SJSA1 (cell line): ENCODE measurements around the gene DLX4. TPM values are rescaled to one million over a fixed set of nuclear protein-coding genes. Genes with fewer than 3 reads are reported as not detected.

ENCODE experiments used
- DNase-seq, 2 experiments: peaks; one replicate each; pipeline ENCODE4 v3.0.0-alpha.2; 2015 to 2020; ENCODE audit warnings: low spot score in 2 of 2, low read depth in 1 of 2
- H3K27ac ChIP-seq: fragments of 250-450 bp; sonication (Bioruptor Pico); 2 replicates; pipeline ENCODE4 v1.5.1; 2020; ENCODE audit warnings: mild to moderate bottlenecking, moderate library complexity
- H3K27me3 ChIP-seq: fragments of 250-450 bp; sonication (Bioruptor Pico); replicated peaks from 2 replicates; pipeline ENCODE4 v1.5.1; 2020; ENCODE audit warnings: mild to moderate bottlenecking, moderate library complexity
- H3K36me3 ChIP-seq: fragments of 250-450 bp; sonication (Bioruptor Pico); 2 replicates; pipeline ENCODE4 v1.5.1; 2020; ENCODE audit warnings: mild to moderate bottlenecking
- H3K4me1 ChIP-seq: fragments of 250-450 bp; sonication (Bioruptor Pico); replicated peaks from 2 replicates; pipeline ENCODE4 v1.6.1; 2021; ENCODE audit warnings: mild to moderate bottlenecking
- H3K4me3 ChIP-seq: fragments of 250-450 bp; sonication (Bioruptor Pico); 2 replicates; pipeline ENCODE4 v1.5.1; 2020; ENCODE audit warnings: mild to moderate bottlenecking
- H3K9me3 ChIP-seq: fragments of 250-450 bp; sonication (Bioruptor Pico); replicated peaks from 2 replicates; pipeline ENCODE4 v1.5.1; 2020; ENCODE audit warnings: mild to moderate bottlenecking
- total RNA-seq: library from RNA; depleted of rRNA; stranded (reverse); fragments of >200 nt; shearing (Covaris generic); gene quantifications from 2 replicates; pipeline ENCODE4 v1.2.3, GENCODE V29; 2014

Gene DLX4
- total RNA-seq, 1 experiment from 2014 or later: not detected

DNA sequence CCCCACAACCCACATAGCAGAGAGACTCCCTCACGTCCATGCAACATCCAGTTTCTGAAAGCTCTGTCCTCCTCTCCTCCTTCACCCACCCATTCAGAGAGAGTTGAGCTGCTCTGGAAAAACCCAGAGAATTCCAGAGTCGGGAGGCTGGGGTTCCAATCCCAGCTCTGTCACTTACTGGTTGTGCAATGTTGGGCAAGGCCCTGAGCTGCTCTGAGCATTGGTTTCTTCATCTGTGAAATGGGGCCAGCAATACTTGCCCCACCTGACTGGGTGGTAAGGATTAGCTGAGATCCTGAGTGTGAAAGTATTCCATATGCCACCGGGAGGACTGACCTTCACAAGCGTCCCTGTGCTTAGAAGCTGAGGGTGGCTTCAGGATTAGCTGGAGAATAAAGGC is 12.2 kb upstream of the DLX4 start:
- no peaks in the 10 kb centered on the region for H3K36me3 ChIP-seq
- H3K4me3 ChIP-seq: no peak overlapping the region
- H3K9me3 ChIP-seq: no peaks in the 10 kb centered on the region
- H3K4me1 ChIP-seq: peaks cover 11% of the 10 kb centered on the region
- H3K27ac ChIP-seq: no peak overlapping the region
- peaks cover 42% of the 10 kb centered on the region for H3K27me3 ChIP-seq
- no peak for DNase-seq

DNA sequence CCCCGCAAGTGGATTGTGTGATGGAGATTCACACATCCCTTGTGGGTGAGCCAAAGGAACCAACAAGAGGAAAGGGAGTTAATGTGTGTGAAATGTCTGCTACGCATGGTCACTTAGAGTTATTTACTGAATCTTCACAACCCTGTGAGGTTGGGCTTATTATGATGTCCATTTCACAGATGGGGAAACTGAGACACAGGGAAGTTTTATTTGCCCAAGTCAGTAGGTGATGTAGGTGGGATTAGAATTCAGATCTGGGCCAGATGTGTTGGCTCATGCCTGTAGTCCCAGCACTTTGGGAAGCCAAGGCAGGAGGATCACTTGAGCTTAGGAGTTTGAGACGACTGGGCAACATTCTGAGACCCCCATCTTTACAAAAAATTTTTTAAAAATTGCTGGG is 11.6 kb upstream of the DLX4 start:
- H3K36me3 ChIP-seq: no peaks in the 10 kb centered on the region
- no peak overlapping the region for H3K4me3 ChIP-seq
- no peak overlapping the region for H3K27ac ChIP-seq
- peaks cover 11% of the 10 kb centered on the region for H3K4me1 ChIP-seq
- H3K27me3 ChIP-seq: peaks cover 42% of the 10 kb centered on the region
- DNase-seq: no peak
- no peaks in the 10 kb centered on the region for H3K9me3 ChIP-seq

DNA sequence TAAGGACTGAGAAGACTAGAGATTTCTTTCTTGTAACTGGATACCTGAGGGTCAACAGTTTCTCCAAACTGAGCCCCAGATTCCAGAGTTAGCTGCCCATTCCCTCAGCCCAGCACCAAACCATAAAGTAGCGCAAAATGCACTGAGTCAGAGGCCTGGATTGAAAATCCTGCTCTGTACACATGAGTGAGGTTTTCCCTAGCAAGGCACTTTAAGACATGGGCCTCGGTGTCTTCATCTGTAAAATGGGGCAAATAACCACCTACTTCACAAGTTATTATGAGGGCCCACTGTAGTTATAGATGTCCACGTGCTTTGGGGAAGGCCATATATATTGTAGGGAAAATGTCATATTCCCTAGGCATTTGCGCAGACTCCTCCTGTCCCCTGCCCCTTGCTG is 10.3 kb upstream of the DLX4 start:
- peaks cover 45% of the 10 kb centered on the region for H3K27me3 ChIP-seq
- no peaks in the 10 kb centered on the region for H3K36me3 ChIP-seq
- H3K9me3 ChIP-seq: 0 out of 2 replicates have a peak, but pooled peaks cover 3% of the 10 kb centered on the region
- no peaks in the 10 kb centered on the region for H3K4me1 ChIP-seq
- no peak for DNase-seq
- no peak overlapping the region for H3K27ac ChIP-seq
- no peak overlapping the region for H3K4me3 ChIP-seq

DNA sequence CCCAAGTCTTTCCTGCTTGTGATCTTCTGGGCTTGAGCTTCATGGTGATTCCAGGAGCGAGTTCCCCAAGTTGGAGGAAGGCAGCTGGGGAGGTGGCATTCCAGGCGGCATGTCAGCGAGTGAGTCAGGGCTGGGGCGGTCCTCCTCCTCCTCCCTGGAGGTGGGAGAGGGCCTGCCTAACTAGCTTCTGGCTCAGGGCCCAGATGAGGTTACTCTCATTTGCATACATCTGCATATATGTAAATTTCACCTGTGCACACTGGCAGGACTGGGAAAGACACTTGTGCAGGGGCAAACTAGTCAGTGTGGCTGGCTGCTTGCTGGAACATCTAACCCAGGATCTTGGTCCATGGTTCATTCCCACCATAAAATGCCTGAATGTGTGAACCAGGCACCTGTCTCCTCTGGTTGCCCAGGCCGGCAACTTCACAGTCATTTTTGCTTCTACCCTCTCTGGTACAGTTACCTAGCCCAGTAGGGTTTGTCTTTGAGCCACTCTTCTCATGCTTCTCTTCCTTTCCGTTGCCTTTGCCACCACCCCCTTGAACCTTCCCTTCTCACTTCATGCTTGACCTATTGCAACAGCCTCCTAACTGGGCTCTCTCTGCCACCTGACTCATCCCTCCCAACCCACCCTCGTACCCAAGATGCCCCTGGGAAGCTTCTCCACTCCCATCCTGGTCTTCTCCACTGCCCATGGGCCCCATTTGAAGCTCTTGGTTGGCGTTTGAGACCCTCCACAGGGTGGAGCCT is 9.6 kb upstream of the DLX4 start:
- H3K36me3 ChIP-seq: no peaks in the 10 kb centered on the region
- H3K27ac ChIP-seq: no peak overlapping the region
- H3K27me3 ChIP-seq: peaks cover 51% of the 10 kb centered on the region
- H3K9me3 ChIP-seq: 0 out of 2 replicates have a peak, but pooled peaks cover 3% of the 10 kb centered on the region
- DNase-seq: no peak
- no peaks in the 10 kb centered on the region for H3K4me1 ChIP-seq
- H3K4me3 ChIP-seq: no peak overlapping the region

DNA sequence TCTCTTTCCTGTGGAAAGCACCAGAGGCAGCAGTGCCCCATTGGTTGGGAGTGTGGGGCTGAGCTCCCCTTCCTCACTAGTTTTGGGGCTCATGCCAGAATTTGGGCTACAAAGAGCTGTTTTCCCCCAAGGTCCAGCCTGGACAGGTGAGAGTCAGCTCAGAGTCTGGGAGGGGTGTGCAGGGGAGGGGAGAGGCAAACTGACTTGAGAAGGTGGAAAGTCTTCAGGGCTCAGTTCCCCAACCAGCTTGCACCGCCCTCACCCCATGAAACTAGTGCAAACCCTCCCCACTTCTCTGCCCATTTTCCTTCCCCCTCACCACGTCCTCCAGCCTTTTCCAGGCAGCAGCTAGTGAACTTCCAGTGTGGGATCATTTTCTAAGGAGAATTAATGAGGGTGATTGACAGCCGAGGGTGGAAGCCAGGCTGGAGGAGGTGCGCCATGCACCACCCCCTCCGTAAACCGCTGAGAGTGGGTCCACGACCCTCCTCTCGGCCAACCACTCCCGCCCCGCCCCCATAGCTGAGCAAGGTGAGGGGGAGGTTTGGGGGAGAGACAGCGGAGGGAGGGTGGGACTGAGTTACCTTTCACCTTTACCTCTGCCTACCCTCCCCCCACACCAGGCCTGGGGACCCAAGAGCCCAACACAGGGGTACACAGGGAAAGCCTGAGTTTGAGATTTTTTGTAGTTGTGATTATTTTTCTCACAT is 6.2 kb upstream of the DLX4 start:
- no peak overlapping the region for H3K27ac ChIP-seq
- DNase-seq: no peak
- H3K4me1 ChIP-seq: no peaks in the 10 kb centered on the region
- H3K27me3 ChIP-seq: peaks cover 67% of the 10 kb centered on the region
- no peak overlapping the region for H3K4me3 ChIP-seq
- H3K36me3 ChIP-seq: no peaks in the 10 kb centered on the region
- H3K9me3 ChIP-seq: peaks cover 7% of the 10 kb centered on the region; the same call in 1 of the 2 replicates

DNA sequence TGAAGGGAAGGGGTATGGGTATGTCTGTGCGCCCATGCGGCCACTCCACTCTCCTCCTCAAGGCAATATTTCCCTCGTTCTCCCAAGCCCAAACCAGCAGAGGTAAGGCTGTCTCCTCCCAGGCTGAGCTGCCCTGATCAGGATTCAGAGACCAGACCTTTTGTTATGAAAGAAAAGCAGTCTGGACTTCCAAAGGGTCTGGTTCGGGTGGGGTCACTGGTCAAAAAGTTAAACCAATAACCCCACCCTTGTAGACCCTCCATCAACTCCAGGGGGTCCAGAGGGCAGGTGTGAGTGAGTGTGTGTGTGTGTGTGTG is 5.7 kb upstream of the DLX4 start:
- Histone ChIP-seq H3K27ac (no peak overlapping the region), H3K36me3 (no peaks in the 10 kb centered on the region), H3K4me3 (no peak overlapping the region), H3K9me3 (peaks cover 7% of the 10 kb centered on the region; the same call in 1 of the 2 replicates), H3K27me3 (peaks cover 72% of the 10 kb centered on the region), H3K4me1 (peaks cover 4% of the 10 kb centered on the region)
- no peak for DNase-seq

DNA sequence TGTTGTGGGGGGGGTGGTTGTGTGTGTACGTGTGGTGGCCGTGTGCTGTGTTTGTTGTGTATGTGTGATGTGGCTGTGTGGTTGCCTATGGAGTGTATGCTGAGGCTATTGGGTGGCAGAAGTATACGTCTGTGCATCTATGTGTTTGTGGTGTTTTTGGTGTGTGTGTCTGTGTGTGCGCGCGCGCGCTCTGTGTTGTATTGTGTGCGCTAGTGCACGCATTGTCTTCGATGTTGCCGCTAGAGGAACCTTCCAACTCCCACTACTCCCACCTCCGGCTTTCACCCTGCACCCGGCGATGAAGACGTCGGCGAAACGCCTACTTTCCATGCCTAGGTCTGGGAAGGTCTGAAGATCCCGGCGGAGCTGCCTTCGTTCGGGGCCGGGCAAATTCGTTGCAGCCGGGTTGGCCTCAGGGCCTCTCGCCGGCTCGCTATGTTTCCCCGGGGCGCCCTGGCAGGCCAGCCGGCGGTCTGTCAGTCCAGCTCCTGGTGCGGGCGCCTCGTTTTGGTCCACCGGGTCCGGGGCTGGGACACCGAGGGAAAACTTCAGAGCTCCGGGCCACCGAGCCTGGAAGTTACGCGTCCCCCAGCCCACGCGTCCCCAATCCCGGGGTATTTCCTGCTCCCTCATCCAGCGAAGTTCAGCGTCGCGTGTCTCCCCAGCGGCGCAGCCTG is 5.2 kb upstream of the DLX4 start:
- Histone ChIP-seq H3K36me3 (no peaks in the 10 kb centered on the region), H3K27me3 (peaks cover 77% of the 10 kb centered on the region), H3K27ac (no peak overlapping the region), H3K4me1 (peaks cover 9% of the 10 kb centered on the region), H3K9me3 (peaks cover 7% of the 10 kb centered on the region; the same call in 1 of the 2 replicates), H3K4me3 (no peak overlapping the region)
- DNase-seq: no peak

DNA sequence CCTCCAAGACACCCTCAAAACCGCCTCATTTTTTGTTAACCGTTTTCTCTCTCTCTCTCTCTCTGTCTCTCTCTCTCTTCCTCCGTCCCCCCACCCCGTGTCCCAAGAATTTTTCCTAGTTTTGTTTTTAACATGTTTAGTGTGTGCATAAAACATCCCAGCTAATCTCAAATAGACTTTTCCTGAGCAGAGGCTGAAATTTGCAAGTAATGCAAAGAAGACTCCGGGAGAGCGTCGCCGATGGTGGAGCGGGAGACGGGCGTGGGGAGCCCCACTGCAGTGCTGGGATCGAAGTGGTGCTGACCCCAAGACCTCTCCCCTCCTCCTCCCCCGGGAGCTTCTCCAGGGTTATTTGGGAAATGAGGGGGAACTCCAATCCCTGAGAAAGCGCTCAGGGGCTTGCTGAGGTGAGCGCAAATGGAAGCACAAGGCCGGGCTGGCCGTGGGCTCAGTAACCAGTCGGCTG is 4.7 kb upstream of the DLX4 start:
- Histone ChIP-seq H3K36me3 (no peaks in the 10 kb centered on the region), H3K27ac (no peak overlapping the region), H3K4me1 (peaks cover 14% of the 10 kb centered on the region), H3K9me3 (peaks cover 7% of the 10 kb centered on the region), H3K4me3 (no peak overlapping the region), H3K27me3 (peaks cover 83% of the 10 kb centered on the region)
- DNase-seq: no peak

DNA sequence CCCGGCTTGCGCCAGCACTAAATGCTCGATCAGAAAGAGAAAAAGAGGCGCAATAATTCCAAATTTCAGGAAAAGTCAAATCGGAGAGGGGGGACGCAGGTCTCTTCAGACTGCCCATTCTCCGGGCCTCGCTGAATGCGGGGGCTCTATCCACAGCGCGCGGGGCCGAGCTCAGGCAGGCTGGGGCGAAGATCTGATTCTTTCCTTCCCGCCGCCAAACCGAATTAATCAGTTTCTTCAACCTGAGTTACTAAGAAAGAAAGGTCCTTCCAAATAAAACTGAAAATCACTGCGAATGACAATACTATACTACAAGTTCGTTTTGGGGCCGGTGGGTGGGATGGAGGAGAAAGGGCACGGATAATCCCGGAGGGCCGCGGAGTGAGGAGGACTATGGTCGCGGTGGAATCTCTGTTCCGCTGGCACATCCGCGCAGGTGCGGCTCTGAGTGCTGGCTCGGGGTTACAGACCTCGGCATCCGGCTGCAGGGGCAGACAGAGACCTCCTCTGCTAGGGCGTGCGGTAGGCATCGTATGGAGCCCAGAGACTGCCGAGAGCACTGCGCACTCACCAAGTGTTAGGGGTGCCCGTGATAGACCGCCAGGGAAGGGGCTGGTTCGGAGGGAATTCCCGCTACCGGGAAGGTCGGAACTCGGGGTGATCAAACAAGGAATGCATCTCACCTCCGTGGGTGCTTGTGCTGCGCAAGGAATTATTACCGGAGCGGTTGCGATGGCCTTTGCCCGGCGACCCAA is 4.0 kb upstream of the DLX4 start:
- Histone ChIP-seq H3K4me1 (peaks cover 16% of the 10 kb centered on the region), H3K4me3 (no peak overlapping the region), H3K27ac (no peak overlapping the region), H3K9me3 (peaks cover 7% of the 10 kb centered on the region), H3K27me3 (peaks cover 87% of the 10 kb centered on the region), H3K36me3 (no peaks in the 10 kb centered on the region)
- DNase-seq: no peak

DNA sequence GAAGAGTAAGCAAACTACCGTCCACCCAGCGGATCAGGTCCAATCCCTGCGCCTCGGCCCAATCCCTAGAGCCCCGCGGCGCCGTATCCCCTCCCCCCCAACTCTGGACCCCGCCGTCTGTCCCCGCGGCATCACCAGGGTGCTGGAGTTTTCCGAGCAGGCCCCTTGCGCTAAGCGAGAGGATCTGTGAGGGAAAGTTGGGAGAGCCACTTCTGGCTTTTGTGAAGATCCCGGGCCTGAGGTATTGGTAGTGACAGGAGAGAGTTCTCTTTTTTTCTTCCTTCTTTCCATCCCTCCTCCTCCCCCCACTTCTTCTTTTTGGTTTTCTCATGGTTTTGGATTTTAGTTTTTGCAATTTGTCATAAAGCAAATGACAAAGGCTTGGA is 3.5 kb upstream of the DLX4 start:
- no peak for DNase-seq
- Histone ChIP-seq H3K9me3 (peaks cover 7% of the 10 kb centered on the region), H3K27me3 (peaks cover 92% of the 10 kb centered on the region), H3K27ac (no peak overlapping the region), H3K4me1 (peaks cover 16% of the 10 kb centered on the region), H3K36me3 (no peaks in the 10 kb centered on the region), H3K4me3 (no peak overlapping the region)

DNA sequence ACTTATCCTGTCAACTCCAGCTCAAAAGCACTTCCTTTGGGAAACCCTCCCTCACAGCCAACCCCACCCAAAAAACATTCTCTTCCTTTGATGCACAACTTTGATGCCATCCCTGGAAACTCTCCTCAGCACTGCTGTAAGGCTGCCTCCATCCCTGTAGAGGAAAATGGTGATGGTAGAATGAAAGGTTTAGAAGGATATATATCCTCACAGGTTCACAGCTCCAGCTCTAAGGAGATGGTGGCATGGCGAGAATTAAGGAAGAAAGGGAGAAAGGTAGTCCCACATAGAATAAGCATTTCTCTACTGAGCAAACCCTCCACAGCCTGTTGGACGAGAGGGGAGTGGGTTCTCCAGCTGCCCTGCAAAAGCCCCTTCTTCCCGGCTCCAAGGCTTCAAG is 2.2 kb upstream of the DLX4 start:
- Histone ChIP-seq H3K4me3 (no peak overlapping the region), H3K36me3 (no peaks in the 10 kb centered on the region), H3K4me1 (peaks cover 18% of the 10 kb centered on the region), H3K9me3 (peaks cover 7% of the 10 kb centered on the region), H3K27me3 (peaks cover 96% of the 10 kb centered on the region), H3K27ac (no peak overlapping the region)
- no peak for DNase-seq

DNA sequence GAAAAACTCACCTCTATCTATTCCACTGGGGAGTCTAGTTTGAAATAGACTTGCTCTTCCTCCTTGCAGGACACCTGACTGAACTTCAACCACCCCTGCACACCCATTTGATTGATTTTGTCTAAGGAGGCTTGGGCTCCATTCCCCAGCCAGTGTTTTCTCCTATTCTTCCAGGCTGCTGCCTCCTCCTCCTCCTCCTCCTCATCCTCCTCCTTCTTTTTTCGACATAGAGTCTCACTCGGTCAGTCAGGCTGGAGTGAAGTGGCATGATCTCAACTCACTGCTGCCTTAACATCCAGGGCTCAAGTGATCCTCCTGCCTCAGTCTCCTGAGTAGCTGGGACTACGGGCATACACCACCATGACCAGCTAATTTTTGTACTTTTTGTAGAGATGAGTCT is 1.8 kb upstream of the DLX4 start:
- Histone ChIP-seq H3K4me3 (no peak overlapping the region), H3K9me3 (peaks cover 7% of the 10 kb centered on the region), H3K27me3 (peaks cover 98% of the 10 kb centered on the region), H3K36me3 (no peaks in the 10 kb centered on the region), H3K27ac (no peak overlapping the region), H3K4me1 (peaks cover 21% of the 10 kb centered on the region)
- DNase-seq: no peak

DNA sequence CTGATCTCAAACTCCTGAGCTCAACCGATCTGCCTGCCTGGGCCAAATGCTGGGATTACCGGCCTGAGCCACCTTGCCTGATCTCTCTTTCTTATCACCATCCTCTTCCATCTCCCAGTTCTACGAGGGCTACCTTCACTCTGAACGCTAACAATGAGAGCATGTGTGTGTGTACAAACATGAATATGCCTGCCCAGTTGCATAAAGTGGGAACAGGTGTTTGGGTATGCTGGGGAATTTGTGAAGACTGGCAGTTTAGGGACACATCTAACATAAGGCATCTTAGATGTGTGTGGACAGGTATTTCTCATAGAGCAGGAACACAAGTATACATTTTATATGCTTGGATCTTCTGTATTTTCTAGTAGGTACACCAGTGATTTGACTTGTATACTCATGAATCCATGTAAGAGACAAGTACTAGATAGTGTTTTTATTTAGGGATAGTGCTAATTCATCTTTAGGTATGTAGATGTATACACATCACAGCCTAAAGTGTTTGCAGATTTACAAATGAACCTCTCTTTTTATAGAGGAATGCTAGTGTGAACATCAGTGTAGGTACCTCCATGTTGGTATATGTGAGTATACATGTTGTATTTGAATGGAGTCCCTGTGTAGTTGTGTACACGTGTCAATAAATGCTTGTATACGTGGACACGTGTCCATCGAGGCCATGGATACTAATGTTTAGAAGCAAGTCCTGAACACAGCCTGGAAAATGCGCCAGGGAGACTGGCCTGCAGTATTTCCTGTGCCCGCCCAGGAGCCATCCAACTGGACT is 1.2 kb upstream of the DLX4 start:
- no peak overlapping the region for H3K27ac ChIP-seq
- DNase-seq: no peak
- H3K4me3 ChIP-seq: peak overlapping the region; percentile 34
- peaks cover 7% of the 10 kb centered on the region for H3K9me3 ChIP-seq
- peaks cover 98% of the 10 kb centered on the region for H3K27me3 ChIP-seq
- no peaks in the 10 kb centered on the region for H3K36me3 ChIP-seq
- peaks cover 21% of the 10 kb centered on the region for H3K4me1 ChIP-seq
